Neural progenitor cell (in vitro differentiated cells): ENCODE data around the gene NOX5.

Experiments
- CTCF ChIP-seq: fragments of 200-600 bp; sonication (generic); IDR thresholded peaks from 2 replicates; pipeline ENCODE4 v1.5.1; 2017; ENCODE audit warnings: antibody characterized with exemption, mild to moderate bottlenecking
- EZH2phosphoT487 ChIP-seq: fragments of 200-600 bp; sonication (generic); IDR thresholded peaks from 2 replicates; pipeline ENCODE4 v1.6.1; 2017; ENCODE audit warnings: antibody characterized with exemption

DNA sequence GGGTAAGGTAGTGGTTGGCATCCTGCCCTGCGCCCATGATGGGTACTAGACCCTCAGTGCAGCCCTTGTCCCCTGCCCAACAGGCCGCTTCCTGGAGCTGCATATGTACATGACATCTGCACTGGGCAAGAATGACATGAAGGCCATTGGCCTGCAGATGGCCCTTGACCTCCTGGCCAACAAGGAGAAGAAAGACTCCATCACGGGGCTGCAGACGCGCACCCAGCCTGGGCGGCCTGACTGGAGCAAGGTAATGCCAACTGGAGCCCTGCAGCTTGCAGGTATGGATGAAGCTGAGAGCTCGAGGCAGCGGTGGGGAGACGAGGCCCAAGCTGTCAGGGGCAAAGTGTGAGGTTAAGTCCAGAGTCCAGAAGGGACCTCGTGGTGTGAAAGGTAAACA is 40.8 kb downstream of the NOX5 start:
- no peak for TF ChIP-seq CTCF
- TF ChIP-seq EZH2phosphoT487, result no peak
